K562 (cell line): ENCODE data around the gene EML1. TPM values are rescaled to one million over a fixed set of nuclear protein-coding genes. Genes with fewer than 3 reads are reported as not detected.

Source experiments
- ATAC-seq: fragments of 200-7000 bp; cut with Tn5 transposase; 3 replicates; pipeline ENCODE4 v1.9.1; 2020; ENCODE audit warnings: moderate library complexity
- BruUV-seq: library from RNA; stranded (reverse); fragments of 400-500 nt; replicated peaks from 2 replicates; lab custom pipeline; 2021; lab: Mats Ljungman, UMichigan
- CTCF ChIA-PET: fragments of 300-600 bp; formaldehyde crosslinking; extraction: SDS; loops from one replicate; lab custom pipeline; 2021; ENCODE audit warnings: low intra/inter-chr PET ratio; lab: Yijun Ruan, JAX
- POLR2A ChIA-PET: fragments of 300-600, 350-650 bp; sonication (Branson Sonifier 250); formaldehyde crosslinking; extraction: SDS; loops from one replicate; lab custom pipeline; 2021; ENCODE audit warnings: antibody characterized with exemption, inconsistent platforms; lab: Yijun Ruan, JAX
- DNase-seq, 4 experiments: peaks; one replicate each; pipeline versions ENCODE4 v3.0.0 to v3.0.0-alpha.2; 2011 to 2018; ENCODE audit warnings: low spot score in 3 of 4, mixed read lengths in 3 of 4; ENCODE audit errors: extremely low read depth in 1 of 4
- FAIRE-seq: peaks from 2 replicates; lab custom pipeline; 2011; peaks lifted over from hg19 to GRCh38; lab: Jason Lieb, UNC
- H2AFZ ChIP-seq: 2 replicates; pipeline ENCODE4 v1.6.0; 2011; ENCODE audit warnings: low read depth, low read length, control low read depth, inconsistent platforms
- H3K27ac ChIP-seq: fragments of 200-600 bp; 3 replicates; pipeline ENCODE4 v1.8.0; 2011; ENCODE audit warnings: low read depth, mild to moderate bottlenecking, control low read depth, inconsistent platforms, low read length, moderate library complexity, mixed read lengths; ENCODE audit errors: extremely low read depth
- H3K27me3 ChIP-seq, 2 experiments: fragments of 300-600 bp in 1 of 2; 2 replicates in 1 of 2; 3 replicates in 1 of 2; pipeline versions ENCODE4 v1.6.0 to v1.8.0; 2011; ENCODE audit warnings: inconsistent platforms in 2 of 2, low read length in 2 of 2, mild to moderate bottlenecking in 1 of 2, mixed read lengths in 1 of 2, moderate library complexity in 1 of 2; ENCODE audit not compliant: control insufficient read depth in 2 of 2, insufficient read depth in 2 of 2
- H3K36me3 ChIP-seq: fragments of 300-600 bp; 3 replicates; pipeline ENCODE4 v1.8.0; 2011; ENCODE audit warnings: mild to moderate bottlenecking, low read length, inconsistent platforms; ENCODE audit not compliant: control insufficient read depth, insufficient read depth
- H3K4me1 ChIP-seq, 2 experiments: fragments of 200-600 bp in 1 of 2; replicated peaks in 1 of 2; 2 replicates in 1 of 2; 3 replicates in 1 of 2; pipeline versions ENCODE4 v1.5.1 to v1.8.0; 2011; ENCODE audit warnings: inconsistent platforms in 2 of 2, low read length in 2 of 2, mild to moderate bottlenecking in 1 of 2, mixed read lengths in 1 of 2, moderate library complexity in 1 of 2; ENCODE audit not compliant: control insufficient read depth in 2 of 2, insufficient read depth in 2 of 2
- H3K4me2 ChIP-seq: 2 replicates; pipeline ENCODE4 v1.6.1; 2011; ENCODE audit warnings: low read length, control low read depth, inconsistent platforms, mixed read lengths; ENCODE audit not compliant: insufficient read depth
- H3K4me3 ChIP-seq: fragments of 200-600 bp; sonication (generic), shearing (Covaris generic); 2 replicates; pipeline ENCODE4 v1.5.1; 2016; ENCODE audit warnings: control low read depth, inconsistent platforms
- H3K79me2 ChIP-seq: fragments of 200-600 bp; 3 replicates; pipeline ENCODE4 v1.8.0; 2011; ENCODE audit warnings: low read length, inconsistent platforms; ENCODE audit not compliant: control insufficient read depth, insufficient read depth
- H3K9ac ChIP-seq, 2 experiments: 2 replicates each; pipeline versions ENCODE4 v1.6.0 to v1.6.1; 2011; ENCODE audit warnings: low read depth in 2 of 2, low read length in 2 of 2, control low read depth in 1 of 2, inconsistent platforms in 1 of 2, mild to moderate bottlenecking in 1 of 2, mixed read lengths in 1 of 2; ENCODE audit not compliant: insufficient read depth in 1 of 2
- H3K9me1 ChIP-seq: one replicate; pipeline ENCODE4 v1.6.0; 2011; ENCODE audit warnings: inconsistent platforms, mild to moderate bottlenecking, low read length, moderate library complexity; ENCODE audit not compliant: control insufficient read depth, insufficient read depth
- H3K9me3 ChIP-seq: replicated peaks from 2 replicates; pipeline ENCODE4 v1.5.1; 2011; ENCODE audit warnings: low read depth, low read length, inconsistent platforms; ENCODE audit not compliant: control insufficient read depth, insufficient read depth
- H4K20me1 ChIP-seq: replicated peaks from 2 replicates; pipeline ENCODE4 v1.6.1; 2011; ENCODE audit warnings: low read length, inconsistent platforms, mixed read lengths; ENCODE audit not compliant: control insufficient read depth, insufficient read depth
- CTBP1 ChIP-seq: fragments of 450-650 bp; IDR thresholded peaks from 2 replicates; pipeline ENCODE4 v1.6.1; 2016; ENCODE audit warnings: borderline replicate concordance
- ELF1 ChIP-seq: fragments of 200-800 bp; sonication (Bioruptor generic); IDR thresholded peaks from 2 replicates; pipeline ENCODE4 v1.6.1; 2016; ENCODE audit warnings: missing genetic modification characterization, missing compliant biosample characterization
- EZH2 ChIP-seq: IDR thresholded peaks from 2 replicates; pipeline ENCODE4 v1.6.1; 2012; ENCODE audit warnings: low read depth, mild to moderate bottlenecking, inconsistent platforms, low read length, borderline replicate concordance
- FOSL1 ChIP-seq: fragments of 200-800 bp; sonication (Bioruptor generic); conservative IDR thresholded peaks from 2 replicates; pipeline ENCODE4 v1.6.1; 2016; ENCODE audit warnings: missing genetic modification characterization, missing compliant biosample characterization
- KLF13 ChIP-seq: fragments of 450-650 bp; IDR thresholded peaks from 2 replicates; pipeline ENCODE4 v1.6.1; 2016; ENCODE audit warnings: missing genetic modification characterization, low read depth, mild to moderate bottlenecking, missing compliant biosample characterization, moderate library complexity, borderline replicate concordance
- MIER1 ChIP-seq: fragments of 450-650 bp; IDR thresholded peaks from 2 replicates; pipeline ENCODE4 v1.6.1; 2016; ENCODE audit warnings: antibody characterized with exemption, mild to moderate bottlenecking, low read depth
- ZBTB34 ChIP-seq: fragments of 250-450 bp; sonication (Bioruptor Pico); IDR thresholded peaks from 2 replicates; pipeline ENCODE4 v1.8.0; 2021; ENCODE audit warnings: mild to moderate bottlenecking, moderate library complexity
- ZBTB5 ChIP-seq: fragments of 450-650 bp; IDR thresholded peaks from 2 replicates; pipeline ENCODE4 v1.6.1; 2017; ENCODE audit warnings: antibody characterized with exemption
- ZNF655 ChIP-seq: fragments of 250-450 bp; sonication (Bioruptor Pico); IDR thresholded peaks from 2 replicates; pipeline ENCODE4 v1.5.0; 2021
- WGBS: fragments of 100-300 bp; shearing (Covaris generic); methylation state at CpG from one replicate; pipeline ENCODE4 v1.1.6; 2016; ENCODE audit warnings: low coverage, mixed read lengths; ENCODE audit not compliant: insufficient coverage; ENCODE audit errors: missing lambda C conversion rate; 5-methylcytosine and 5-hydroxymethylcytosine counted together
- in situ Hi-C: fragments of 300-500 bp; cut with MboI; formaldehyde crosslinking; loops from 4 replicates; pipeline ENCODE4 v1.15.0; 2018; ENCODE audit warnings: inconsistent platforms, mixed read lengths
- intact Hi-C: fragments of 100-400 bp; cut with micrococcal nuclease; formaldehyde crosslinking; loops from 2 replicates; pipeline ENCODE4 v1.14.2; 2022
- polyA plus RNA-seq, 8 experiments: library from polyadenylated mRNA; depleted of rRNA in 4 of 8; stranded (reverse) in 5 of 8; unstranded in 3 of 8; fragments of >200 nt; fragmentation: Nextera tagmentation in 2 of 8; fragmentation: Illumina TruSeq in 1 of 8; extraction: Ambion mirVana in 2 of 8; extraction: Trizol in 1 of 8; gene quantifications; 2 replicates each; pipeline versions ENCODE4 v1.2.1 to v1.2.3, GENCODE V29; 2011 to 2014; ENCODE audit warnings: inconsistent platforms in 1 of 8, missing spikeins in 1 of 8
- total RNA-seq, 7 experiments: library from RNA; depleted of rRNA in 6 of 7; stranded (reverse); fragments of >200 nt in 6 of 7; fragmentation: Illumina TruSeq in 2 of 7; extraction: Trizol in 2 of 7; gene quantifications; 2 replicates each; pipeline versions ENCODE4 v1.2.1 to v1.2.3, GENCODE V29; 2011 to 2021; ENCODE audit warnings: low replicate concordance in 1 of 7

Gene EML1
- total and polyA plus RNA-seq, 9 of the 15 experiments (the other 6 are each of a cell fraction or from before 2014, with no cell fraction given): 0.01 to 0.35 (median 0.07) TPM; not detected in 2

GRCh38 chr14:99852578-99852977 is 59.4 kb downstream of the EML1 start:
- H3K79me2 ChIP-seq: no peaks in the 10 kb centered on the region
- H4K20me1 ChIP-seq: no peaks in the 10 kb centered on the region
- H3K9me1 ChIP-seq: no peaks in the 10 kb centered on the region
- H3K36me3 ChIP-seq: no peaks in the 10 kb centered on the region
- no peak for ATAC-seq
- H3K4me2 ChIP-seq: no peak overlapping the region
- no peak overlapping the region for H3K4me3 ChIP-seq
- no peak for DNase-seq
- CTCF ChIA-PET: no interaction called here
- no peaks in the 10 kb centered on the region for H3K4me1 ChIP-seq
- H3K27me3 ChIP-seq: peaks cover 11 to 30% of the 10 kb centered on the region in 2 experiments; a peak in 3 of 5 replicates
- H3K9me3 ChIP-seq: no peaks in the 10 kb centered on the region
- WGBS: 0% methylated on average over 4 of the region's 4 CpGs
- no peak overlapping the region for H3K9ac ChIP-seq
- in situ Hi-C loops (no loop called here), intact Hi-C loops (no loop called here)
- no peak overlapping the region for H3K27ac ChIP-seq
- no TSS peak for BruUV-seq
- FAIRE-seq: no peak
- POLR2A ChIA-PET: interaction anchor here (1.4 kb wide), 1 partner anchor 20 kb away, joined by 3 read pairs; no protein-coding TSS in a partner anchor
- H2AFZ ChIP-seq: no peak overlapping the region
- TF ChIP-seq MIER1 (no peak), ZNF655 (CRISPR knock-in tag) (no peak), ZBTB34 (CRISPR knock-in tag) (no peak), CTBP1 (no peak), FOSL1 (tag) (no peak), ELF1 (tag) (no peak), ZBTB5 (no peak), EZH2 (no peak), KLF13 (tag) (no peak)
